Globus pallidus (tissue), 1 donor: ENCODE results near the gene ALG14.
"Not testable (repeated sequence)": the region's sequence is repeated elsewhere in the genome, so short reads cannot be mapped to it uniquely, and the experiment has no call there.

ENCODE experiments used
- DNase-seq: peaks from one replicate; pipeline ENCODE4 v3.0.0-alpha.2; 2015; ENCODE audit warnings: low spot score

ALG14 gene, protein sequence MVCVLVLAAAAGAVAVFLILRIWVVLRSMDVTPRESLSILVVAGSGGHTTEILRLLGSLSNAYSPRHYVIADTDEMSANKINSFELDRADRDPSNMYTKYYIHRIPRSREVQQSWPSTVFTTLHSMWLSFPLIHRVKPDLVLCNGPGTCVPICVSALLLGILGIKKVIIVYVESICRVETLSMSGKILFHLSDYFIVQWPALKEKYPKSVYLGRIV

GRCh38 chr1:95072532-95073419 is at the start of gene ALG14:
ALG14 (minus strand) TSS chr1:95072951; CDS start chr1:95072898, 53 bp downstream.
- DNase-seq, result peak; percentile 97

- no peak for DNase-seq
Observed at GRCh38 chr1:95122151-95122697, 49.5 kb upstream of the ALG14 start.

DNA sequence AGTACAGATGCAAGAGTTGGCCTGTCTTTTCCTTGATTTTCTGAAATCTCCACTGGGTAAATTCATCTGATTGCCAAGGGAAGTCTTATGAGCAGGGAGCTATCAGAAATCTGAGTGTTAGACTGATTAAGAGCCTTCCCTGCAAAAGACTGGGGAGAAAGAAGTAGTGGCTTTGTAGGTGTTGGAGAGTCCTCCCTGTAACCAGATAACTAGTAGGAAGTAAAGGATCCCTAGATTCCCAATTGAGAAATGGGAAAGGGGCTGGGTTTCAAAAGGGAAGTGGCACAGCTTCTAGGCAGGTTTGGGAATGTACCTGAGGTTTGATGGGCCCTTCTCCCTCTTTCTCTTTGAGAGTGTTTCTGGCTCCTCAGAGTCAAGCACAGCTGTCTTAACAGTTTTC is 46.5 kb upstream of the ALG14 start:
- no peak for DNase-seq

DNA sequence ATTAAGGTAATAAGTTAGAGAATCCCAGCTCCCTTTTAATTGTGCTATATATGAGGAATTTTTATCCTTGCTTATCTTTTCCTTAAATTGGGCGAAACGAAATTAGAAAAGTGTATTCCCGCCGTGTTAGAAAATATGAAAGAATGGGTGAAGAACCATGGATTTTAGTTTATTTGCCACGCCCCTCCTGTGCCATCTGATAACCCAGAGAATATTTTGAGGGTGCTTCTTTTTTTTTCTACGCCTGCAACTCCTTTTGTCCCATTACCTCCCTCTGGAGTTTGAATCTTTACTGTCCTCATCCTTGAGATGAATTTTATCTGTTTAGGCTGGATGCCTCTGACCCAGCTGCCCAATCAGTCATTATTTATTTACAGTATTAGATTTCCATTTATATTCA is 46.0 kb upstream of the ALG14 start:
- DNase-seq, result no peak

- DNase-seq, result peak; percentile 34
Observed at GRCh38 chr1:95118067-95118499, 45.3 kb upstream of the ALG14 start.

GRCh38 chr1:95117207-95118066 is 44.7 kb upstream of the ALG14 start, which contains the start of gene TLCD4:
TLCD4 (plus strand) TSS chr1:95117355; CDS start chr1:95143902, 26,547 bp downstream.
- DNase-seq, result peak; percentile 58

GRCh38 chr1:95116580-95117206 is 43.9 kb upstream of the ALG14 start:
- peak; percentile 65 for DNase-seq

GRCh38 chr1:95115708-95116137 is 43.0 kb upstream of the ALG14 start:
- no peak for DNase-seq

- DNase-seq, result no peak
Observed at GRCh38 chr1:95113684-95114083, 40.9 kb upstream of the ALG14 start.

DNA sequence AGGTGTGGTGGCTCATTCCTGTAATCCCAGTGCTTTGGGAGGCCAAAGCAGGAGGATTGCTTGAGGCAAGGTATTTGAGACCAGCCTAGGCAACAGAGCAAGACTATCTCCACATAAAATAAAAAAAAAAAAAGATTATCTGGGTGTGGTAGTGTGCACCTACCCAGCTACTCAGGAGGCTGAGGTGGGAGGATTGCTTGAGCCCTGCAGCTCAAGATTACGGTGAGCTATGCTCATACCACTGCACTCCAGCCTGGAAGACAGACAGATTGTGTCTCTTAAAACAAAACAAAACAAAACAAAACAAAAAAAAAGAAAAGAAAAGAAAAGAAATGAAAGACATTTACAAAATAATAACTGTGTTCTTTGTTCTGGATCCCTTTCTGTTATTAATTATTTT is 38.3 kb upstream of the ALG14 start:
- DNase-seq, result no peak

GRCh38 chr1:95108792-95109191 is 36.0 kb upstream of the ALG14 start:
- no peak for DNase-seq

DNA sequence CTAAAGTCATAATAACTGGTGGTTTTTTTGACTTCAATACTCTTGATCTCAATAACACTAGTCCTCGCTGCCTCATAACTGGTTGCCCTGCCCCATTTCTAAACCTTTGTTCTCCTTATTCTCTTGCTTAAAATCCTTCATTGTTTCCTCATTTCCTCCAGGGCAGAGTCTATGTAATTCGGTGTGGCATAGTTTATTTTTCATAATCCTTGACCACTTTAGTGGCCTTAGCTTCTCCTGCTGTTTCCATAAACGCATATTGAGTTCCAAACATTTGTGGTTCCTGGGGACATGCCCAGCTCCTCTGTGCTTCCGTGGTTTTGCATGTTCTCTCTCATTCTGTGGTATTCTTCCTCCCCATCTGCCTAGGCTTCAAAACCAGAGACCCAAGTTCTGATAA is 25.4 kb upstream of the ALG14 start:
- no peak for DNase-seq

GRCh38 chr1:95097426-95097825 is 24.7 kb upstream of the ALG14 start:
- DNase-seq, result no peak

GRCh38 chr1:95096218-95096841 is 23.6 kb upstream of the ALG14 start:
- no peak for DNase-seq

GRCh38 chr1:95095833-95096217 is 23.1 kb upstream of the ALG14 start:
- DNase-seq, result no peak

GRCh38 chr1:95094923-95095322 is 22.2 kb upstream of the ALG14 start:
- no peak for DNase-seq

DNA sequence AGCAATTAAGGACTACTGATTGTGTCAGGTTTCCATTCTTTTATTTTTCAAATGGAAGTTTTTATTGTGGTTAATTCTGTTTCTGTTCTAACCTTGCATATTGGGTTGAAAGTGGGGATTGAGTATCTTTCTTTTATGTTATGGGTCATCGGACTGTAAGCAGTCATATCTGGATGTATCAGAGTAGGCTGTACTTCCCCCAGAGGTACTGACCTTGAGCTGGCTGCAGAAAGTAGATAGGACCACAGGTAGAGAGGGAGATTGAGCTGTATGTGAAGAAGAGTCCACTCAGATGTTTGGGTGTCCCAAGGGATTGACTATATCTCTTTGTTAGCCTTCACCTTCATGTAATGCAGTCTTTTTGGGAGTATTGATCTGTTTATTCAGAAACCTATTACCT is 20.5 kb upstream of the ALG14 start:
- DNase-seq, result no peak

DNA sequence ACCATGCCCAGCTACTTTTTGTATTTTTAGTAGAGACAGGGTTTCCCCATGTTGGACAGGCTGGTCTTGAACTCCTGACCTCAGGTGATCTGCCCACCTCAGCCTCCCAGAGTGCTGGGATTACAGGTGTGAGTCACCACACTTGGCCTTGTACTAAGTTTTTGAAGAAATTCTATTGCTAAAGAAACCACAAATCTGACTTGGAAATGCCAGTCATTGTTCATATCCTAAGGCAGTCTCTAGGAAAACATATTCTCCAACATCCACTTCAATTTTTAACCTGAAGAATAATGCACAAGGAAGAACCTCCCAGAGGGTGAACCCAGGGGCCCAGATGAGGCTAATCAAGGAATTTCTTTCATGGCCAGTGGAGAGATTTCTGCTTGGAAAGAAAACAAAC is 20.1 kb upstream of the ALG14 start:
- DNase-seq, result not testable (repeated sequence)

GRCh38 chr1:95091290-95091689 is 18.5 kb upstream of the ALG14 start:
- not testable (repeated sequence) for DNase-seq

- DNase-seq, result no peak
Observed at GRCh38 chr1:95089650-95090287, 17.0 kb upstream of the ALG14 start.

DNA sequence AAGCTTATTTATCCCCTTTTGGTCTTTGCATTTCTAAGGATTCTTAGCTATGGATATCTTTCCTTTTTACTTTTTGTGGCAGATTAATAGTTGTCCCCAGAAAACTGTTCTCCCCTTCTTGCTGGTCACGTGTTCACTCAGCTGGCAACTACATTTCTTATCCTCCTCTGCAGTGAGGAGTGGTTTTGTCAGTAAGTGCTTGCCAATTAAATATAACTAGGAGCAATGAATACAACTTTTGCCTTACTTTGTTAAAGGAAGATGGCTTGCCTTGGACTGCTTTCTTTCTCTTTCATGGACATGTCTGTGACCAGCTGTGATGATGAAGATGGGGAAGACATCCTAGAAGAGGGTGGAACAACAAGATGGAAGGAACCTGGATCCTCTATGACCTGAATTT is 15.6 kb upstream of the ALG14 start:
- no peak for DNase-seq
